ENCODE data around the gene CCDC3.

Gene CCDC3

DNA sequence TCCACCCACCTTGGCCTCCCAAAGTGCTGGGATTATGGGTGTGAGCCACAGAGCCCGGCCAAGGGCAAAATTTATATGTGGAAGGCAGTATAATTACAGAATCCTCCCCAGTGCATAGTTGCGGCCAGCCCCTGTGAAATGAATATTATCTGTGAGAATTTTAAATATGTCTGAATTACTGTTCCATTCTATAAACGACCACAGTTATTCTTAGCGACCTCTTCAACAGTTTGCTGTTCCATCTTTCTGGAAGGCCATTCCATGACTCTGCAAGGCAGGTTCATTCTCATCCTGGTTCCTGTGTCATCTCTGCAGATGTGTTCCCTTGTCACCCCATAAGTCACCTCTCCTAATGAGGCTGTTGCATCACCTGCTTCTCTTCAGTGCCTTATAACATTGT lies 90.7 kb downstream of the CCDC3 start:
- no peak for DNase-seq (ENCODE audit: low read depth)
- TF ChIP-seq, protein P1, sequence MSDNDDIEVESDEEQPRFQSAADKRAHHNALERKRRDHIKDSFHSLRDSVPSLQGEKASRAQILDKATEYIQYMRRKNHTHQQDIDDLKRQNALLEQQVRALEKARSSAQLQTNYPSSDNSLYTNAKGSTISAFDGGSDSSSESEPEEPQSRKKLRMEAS (IDR thresholded peaks at IDR 0.05; ENCODE audit: low read depth, low read length) = no peak
- TF ChIP-seq MYC (IDR thresholded peaks at IDR 0.05; ENCODE audit: low read depth, low read length) = no peak
- TF ChIP-seq, protein P2, sequence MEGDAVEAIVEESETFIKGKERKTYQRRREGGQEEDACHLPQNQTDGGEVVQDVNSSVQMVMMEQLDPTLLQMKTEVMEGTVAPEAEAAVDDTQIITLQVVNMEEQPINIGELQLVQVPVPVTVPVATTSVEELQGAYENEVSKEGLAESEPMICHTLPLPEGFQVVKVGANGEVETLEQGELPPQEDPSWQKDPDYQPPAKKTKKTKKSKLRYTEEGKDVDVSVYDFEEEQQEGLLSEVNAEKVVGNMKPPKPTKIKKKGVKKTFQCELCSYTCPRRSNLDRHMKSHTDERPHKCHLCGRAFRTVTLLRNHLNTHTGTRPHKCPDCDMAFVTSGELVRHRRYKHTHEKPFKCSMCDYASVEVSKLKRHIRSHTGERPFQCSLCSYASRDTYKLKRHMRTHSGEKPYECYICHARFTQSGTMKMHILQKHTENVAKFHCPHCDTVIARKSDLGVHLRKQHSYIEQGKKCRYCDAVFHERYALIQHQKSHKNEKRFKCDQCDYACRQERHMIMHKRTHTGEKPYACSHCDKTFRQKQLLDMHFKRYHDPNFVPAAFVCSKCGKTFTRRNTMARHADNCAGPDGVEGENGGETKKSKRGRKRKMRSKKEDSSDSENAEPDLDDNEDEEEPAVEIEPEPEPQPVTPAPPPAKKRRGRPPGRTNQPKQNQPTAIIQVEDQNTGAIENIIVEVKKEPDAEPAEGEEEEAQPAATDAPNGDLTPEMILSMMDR (IDR thresholded peaks at IDR 0.05; ENCODE audit: low read depth, low read length) = no peak
- no peak for TF ChIP-seq POLR2A (IDR thresholded peaks at IDR 0.05; ENCODE audit: extremely low read depth, insufficient read length)
- no peak overlapping the region for H3K4me3 ChIP-seq (ENCODE audit: low read depth, low read length)

DNA sequence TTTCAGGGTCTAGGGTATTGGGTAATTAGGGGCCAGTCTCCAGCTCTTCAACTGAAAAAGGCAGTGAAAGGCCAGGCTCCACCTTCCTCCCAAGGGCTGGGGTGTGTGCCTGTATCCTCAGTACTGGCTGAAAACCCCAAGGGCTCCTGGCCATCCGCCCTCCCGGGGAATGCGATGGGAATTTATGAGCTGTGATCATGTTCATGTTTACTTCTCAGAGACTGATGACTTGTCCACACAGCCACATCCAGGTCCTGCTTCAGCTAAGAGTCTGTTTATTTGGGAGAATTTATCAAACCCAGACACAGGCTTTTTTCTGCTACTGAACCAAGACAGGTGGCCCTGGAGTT lies 91.7 kb downstream of the CCDC3 start:
- TF ChIP-seq POLR2A (IDR thresholded peaks at IDR 0.05; ENCODE audit: extremely low read depth, insufficient read length) (no peak), MYC (IDR thresholded peaks at IDR 0.05; ENCODE audit: low read depth, low read length) (no peak)
- TF ChIP-seq, protein P1 (IDR thresholded peaks at IDR 0.05; ENCODE audit: low read depth, low read length) = no peak
- TF ChIP-seq, protein P2 (IDR thresholded peaks at IDR 0.05; ENCODE audit: low read depth, low read length) = no peak
- H3K4me3 ChIP-seq (ENCODE audit: low read depth, low read length) = no peak overlapping the region
- no peak for DNase-seq (ENCODE audit: low read depth)

DNA sequence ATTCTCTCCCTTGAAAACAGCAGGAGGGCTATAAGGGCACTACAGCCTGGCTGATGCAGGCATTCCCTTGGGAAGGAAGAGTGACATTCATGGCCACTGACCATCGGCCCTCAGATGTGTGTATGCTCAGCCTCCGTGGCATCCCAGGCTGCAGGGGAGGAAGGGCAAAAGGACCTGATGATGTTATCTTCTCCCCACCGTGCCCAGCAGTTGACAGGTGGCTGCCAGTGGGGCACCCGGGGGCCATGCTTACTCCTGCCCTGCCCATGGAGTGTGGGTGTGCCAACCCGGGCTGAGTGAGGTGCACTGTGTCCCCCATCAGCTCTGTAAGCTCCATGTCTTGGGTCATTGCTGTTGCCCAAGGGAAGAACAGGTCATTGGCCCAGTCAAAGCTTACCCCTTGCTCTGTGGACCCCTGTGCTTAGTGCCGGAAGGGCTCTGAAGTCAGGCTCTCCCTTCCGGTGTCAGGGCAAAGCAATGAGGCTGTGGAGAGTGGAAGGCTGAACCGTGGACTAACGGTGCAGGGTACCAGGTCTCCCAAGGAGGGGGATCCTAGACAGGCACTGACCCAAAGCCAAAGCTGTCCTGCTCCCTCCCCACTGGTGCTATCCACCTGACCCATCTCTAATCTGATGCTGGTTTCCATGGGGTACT lies 92.2 kb downstream of the CCDC3 start:
- no peak for DNase-seq (ENCODE audit: low read depth)
- TF ChIP-seq, protein P2 (IDR thresholded peaks at IDR 0.05; ENCODE audit: low read depth, low read length) = no peak
- TF ChIP-seq, protein P1 (IDR thresholded peaks at IDR 0.05; ENCODE audit: low read depth, low read length) = no peak
- TF ChIP-seq MYC (IDR thresholded peaks at IDR 0.05; ENCODE audit: low read depth, low read length) = no peak
- TF ChIP-seq POLR2A (IDR thresholded peaks at IDR 0.05; ENCODE audit: extremely low read depth, insufficient read length) = no peak
- no peak overlapping the region for H3K4me3 ChIP-seq (ENCODE audit: low read depth, low read length)

DNA sequence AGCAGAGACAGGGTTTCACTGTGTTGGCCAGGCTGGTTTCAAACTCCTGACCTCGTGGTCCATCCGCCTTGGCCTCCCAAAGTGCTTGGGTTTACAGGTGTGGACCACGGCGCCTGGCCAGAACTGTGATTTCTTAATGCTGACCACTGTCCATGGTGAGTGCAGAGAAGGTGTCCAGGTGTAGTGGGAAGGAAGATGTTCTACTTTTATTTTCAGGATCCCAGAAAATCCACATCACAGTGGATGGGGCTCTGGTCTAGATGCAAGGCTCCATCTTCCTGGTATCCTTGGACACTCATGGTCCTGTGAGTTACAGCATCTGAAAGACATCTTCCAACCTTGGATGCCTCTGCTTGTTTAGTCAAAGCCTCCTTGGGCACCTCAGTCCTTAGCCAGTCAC lies 92.7 kb downstream of the CCDC3 start:
- H3K4me3 ChIP-seq (ENCODE audit: low read depth, low read length) = no peak overlapping the region
- TF ChIP-seq, protein P2 (IDR thresholded peaks at IDR 0.05; ENCODE audit: low read depth, low read length) = no peak
- no peak for TF ChIP-seq POLR2A (IDR thresholded peaks at IDR 0.05; ENCODE audit: extremely low read depth, insufficient read length)
- TF ChIP-seq, protein P1 (IDR thresholded peaks at IDR 0.05; ENCODE audit: low read depth, low read length) = no peak
- TF ChIP-seq MYC (IDR thresholded peaks at IDR 0.05; ENCODE audit: low read depth, low read length) = no peak
- no peak for DNase-seq (ENCODE audit: low read depth)

DNA sequence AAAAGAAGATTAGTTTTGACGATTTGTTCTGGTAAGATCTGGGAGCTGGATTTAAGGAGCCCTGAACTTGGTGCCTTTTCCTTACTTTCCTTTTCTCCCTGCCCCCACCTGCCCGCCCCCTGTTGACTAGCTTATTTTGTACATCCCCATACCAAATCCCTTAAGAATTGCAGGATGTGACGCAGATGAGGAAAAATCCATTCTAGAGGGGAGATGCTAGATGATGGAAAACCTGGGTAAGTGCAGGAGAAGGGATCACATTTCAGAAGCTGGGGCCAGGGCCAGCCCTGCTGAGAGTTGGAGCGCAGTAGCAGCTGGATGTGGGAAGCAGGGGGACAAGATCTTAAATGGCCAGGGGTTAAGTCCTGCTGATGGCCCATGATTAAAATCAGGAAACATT lies 93.9 kb downstream of the CCDC3 start:
- no peak overlapping the region for H3K4me3 ChIP-seq (ENCODE audit: low read depth, low read length)
- TF ChIP-seq, protein P1 (IDR thresholded peaks at IDR 0.05; ENCODE audit: low read depth, low read length) = no peak
- TF ChIP-seq MYC (IDR thresholded peaks at IDR 0.05; ENCODE audit: low read depth, low read length) (no peak), POLR2A (IDR thresholded peaks at IDR 0.05; ENCODE audit: extremely low read depth, insufficient read length) (no peak)
- TF ChIP-seq, protein P2 (IDR thresholded peaks at IDR 0.05; ENCODE audit: low read depth, low read length) = no peak
- DNase-seq (ENCODE audit: low read depth) = no peak

Measured in NB4 (cell line).